ENCODE measurements around the gene PFDN1.

DNA sequence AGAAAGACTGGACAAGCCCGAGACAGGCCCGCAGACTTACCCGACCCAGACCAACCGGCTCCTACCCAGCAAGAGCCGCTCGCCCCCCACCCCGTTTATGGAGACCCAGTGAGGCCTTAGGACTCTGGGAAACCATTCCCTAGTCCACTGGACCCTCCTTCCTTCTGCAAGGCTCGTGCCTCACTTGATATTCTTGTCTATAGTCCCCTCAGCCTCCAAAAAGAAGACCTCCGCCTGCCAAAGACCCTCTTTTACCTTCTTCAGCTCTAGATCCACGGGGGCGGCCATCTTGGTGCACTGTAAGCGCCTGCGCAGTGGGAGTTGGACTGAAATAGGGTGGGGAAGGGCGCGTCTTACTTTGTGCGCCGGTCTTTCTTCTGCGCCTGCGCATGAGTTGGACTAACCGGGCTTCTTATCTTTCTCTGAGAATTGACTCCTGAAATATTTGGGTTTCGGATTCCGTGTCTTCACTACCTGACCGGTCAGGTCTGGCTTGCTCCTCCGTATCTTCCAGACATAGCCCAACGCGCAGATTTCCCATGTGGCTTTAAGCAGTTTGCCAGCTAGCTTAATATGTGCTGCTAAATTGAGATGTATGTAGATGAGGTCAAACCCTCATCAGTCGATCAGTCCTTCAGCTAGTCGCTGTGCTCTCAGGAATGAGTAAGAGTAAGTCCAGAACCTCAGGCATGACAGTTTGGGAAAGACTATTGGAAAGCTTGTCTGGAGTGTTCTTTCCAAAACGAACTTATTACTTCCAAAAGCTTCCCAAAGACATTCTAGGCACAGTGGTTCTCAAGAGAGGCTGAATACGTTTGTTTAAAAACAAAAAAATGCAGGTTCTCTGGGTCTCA is at the start of gene PFDN1:
- no peak for TF ChIP-seq CTCF (IDR thresholded peaks at IDR 0.05)
- no peak for TF ChIP-seq POLR2A (IDR thresholded peaks at IDR 0.05)
